HEK293 (cell line): ENCODE results near the gene DOCK1.

Experiments used
- CTCF ChIA-PET: fragments of 350-600 bp; formaldehyde crosslinking; extraction: SDS; loops from one replicate; lab custom pipeline; 2021; ENCODE audit warnings: antibody characterized with exemption; lab: Yijun Ruan, JAX
- POLR2A ChIA-PET: fragments of 300-600 bp; formaldehyde crosslinking; extraction: SDS; loops from one replicate; lab custom pipeline; 2020; ENCODE audit warnings: antibody characterized with exemption, inconsistent platforms; lab: Yijun Ruan, JAX
- H3K27ac ChIP-seq: fragments of 200-500 bp; sonication (Bioruptor generic); 2 replicates; pipeline ENCODE4 v1.5.1; 2014; ENCODE audit warnings: low read depth, low read length, control low read depth, inconsistent platforms; ENCODE audit errors: extremely low read depth
- H3K36me3 ChIP-seq, 2 experiments: fragments of 200-500 bp in 1 of 2; sonication (Bioruptor generic) in 1 of 2; 1 replicate in 1 of 2; 2 replicates in 1 of 2; pipeline ENCODE4 v1.5.1; 2014 to 2017; ENCODE audit warnings: inconsistent platforms in 2 of 2, low read length in 2 of 2; ENCODE audit not compliant: control insufficient read depth in 2 of 2, insufficient read depth in 1 of 2
- H3K4me1 ChIP-seq: fragments of 200-500 bp; sonication (Bioruptor generic); 2 replicates; pipeline ENCODE4 v1.5.1; 2014; ENCODE audit warnings: mild to moderate bottlenecking, low read length, inconsistent platforms; ENCODE audit not compliant: control insufficient read depth, insufficient read depth
- H3K4me3 ChIP-seq: 2 replicates; pipeline ENCODE4 v1.5.1; 2011; ENCODE audit warnings: low read depth, mild to moderate bottlenecking, control low read depth, low read length, moderate library complexity
- H3K9me3 ChIP-seq: fragments of 200-500 bp; sonication (Bioruptor generic); 2 replicates; pipeline ENCODE4 v1.5.1; 2014; ENCODE audit warnings: low read depth, low read length, inconsistent platforms; ENCODE audit not compliant: control insufficient read depth, insufficient read depth
- FEZF1 ChIP-seq: fragments of 450-650 bp; formaldehyde crosslinking; IDR thresholded peaks from 2 replicates; pipeline ENCODE4 v1.5.1; 2016; ENCODE audit warnings: missing biosample characterization, missing genetic modification characterization
- GLIS1 ChIP-seq: fragments of 450-650 bp; formaldehyde crosslinking; IDR thresholded peaks from 2 replicates; pipeline ENCODE4 v1.5.1; 2016; ENCODE audit warnings: missing biosample characterization, missing genetic modification characterization
- IKZF3 ChIP-seq: fragments of 450-650 bp; IDR thresholded peaks from 2 replicates; pipeline ENCODE4 v1.5.0; 2018; ENCODE audit warnings: missing biosample characterization, mild to moderate bottlenecking, missing genetic modification characterization, moderate library complexity
- KLF10 ChIP-seq: fragments of 450-650 bp; IDR thresholded peaks from 2 replicates; pipeline ENCODE4 v1.5.1; 2018; ENCODE audit warnings: missing biosample characterization, mild to moderate bottlenecking, missing genetic modification characterization
- MZF1 ChIP-seq: fragments of 450-650 bp; formaldehyde crosslinking; IDR thresholded peaks from 2 replicates; pipeline ENCODE4 v1.5.1; 2017; ENCODE audit warnings: missing biosample characterization, missing genetic modification characterization, borderline replicate concordance
- PRDM1 ChIP-seq: fragments of 450-650 bp; formaldehyde crosslinking; IDR thresholded peaks from 2 replicates; pipeline ENCODE4; 2016; ENCODE audit warnings: missing biosample characterization, missing genetic modification characterization
- PRDM10 ChIP-seq: fragments of 450-650 bp; formaldehyde crosslinking; IDR thresholded peaks from 2 replicates; pipeline ENCODE4 v1.5.1; 2016; ENCODE audit warnings: missing biosample characterization, missing genetic modification characterization
- SCRT2 ChIP-seq: fragments of 450-650 bp; formaldehyde crosslinking; IDR thresholded peaks from 2 replicates; pipeline ENCODE4 v1.5.1; 2016; ENCODE audit warnings: missing biosample characterization, missing genetic modification characterization
- ZFHX2 ChIP-seq: fragments of 450-650 bp; formaldehyde crosslinking; conservative IDR thresholded peaks from 2 replicates; pipeline ENCODE4 v1.5.1; 2016; ENCODE audit warnings: missing biosample characterization, missing genetic modification characterization
- ZNF157 ChIP-seq: fragments of 450-650 bp; formaldehyde crosslinking; IDR thresholded peaks from 2 replicates; pipeline ENCODE4 v1.5.1; 2016; ENCODE audit warnings: missing biosample characterization, missing genetic modification characterization
- ZNF16 ChIP-seq: fragments of 450-650 bp; formaldehyde crosslinking; IDR thresholded peaks from 2 replicates; pipeline ENCODE4 v1.5.1; 2016; ENCODE audit warnings: low read depth, missing biosample characterization, missing genetic modification characterization
- ZNF274 ChIP-seq, 2 experiments: fragments of 200-500 bp in 1 of 2; fragments of 450-650 bp in 1 of 2; sonication (Bioruptor generic) in 1 of 2; formaldehyde crosslinking in 1 of 2; IDR thresholded peaks; 2 replicates each; pipeline versions ENCODE4 v1.5.1 to v1.6.1; 2014 to 2016; ENCODE audit warnings: borderline replicate concordance in 1 of 2, inconsistent platforms in 1 of 2, low read length in 1 of 2, missing biosample characterization in 1 of 2, missing genetic modification characterization in 1 of 2
- ZNF302 ChIP-seq: fragments of 450-650 bp; formaldehyde crosslinking; IDR thresholded peaks from 2 replicates; pipeline ENCODE4 v1.5.1; 2016; ENCODE audit warnings: missing biosample characterization, missing genetic modification characterization, low read depth
- ZNF354C ChIP-seq: fragments of 450-650 bp; formaldehyde crosslinking; IDR thresholded peaks from 2 replicates; pipeline ENCODE4 v1.5.1; 2016; ENCODE audit warnings: missing biosample characterization, missing genetic modification characterization, low read depth, borderline replicate concordance
- ZNF416 ChIP-seq: fragments of 450-650 bp; formaldehyde crosslinking; IDR thresholded peaks from 2 replicates; pipeline ENCODE4 v1.5.1; 2016; ENCODE audit warnings: missing biosample characterization, missing genetic modification characterization
- ZNF501 ChIP-seq: fragments of 450-650 bp; formaldehyde crosslinking; IDR thresholded peaks from 2 replicates; pipeline ENCODE4 v1.5.1; 2016; ENCODE audit warnings: missing biosample characterization, missing genetic modification characterization
- ZNF530 ChIP-seq: fragments of 450-650 bp; formaldehyde crosslinking; IDR thresholded peaks from 2 replicates; pipeline ENCODE4 v1.5.1; 2016; ENCODE audit warnings: low read depth, missing biosample characterization, missing genetic modification characterization
- ZNF558 ChIP-seq: fragments of 450-650 bp; formaldehyde crosslinking; IDR thresholded peaks from 2 replicates; pipeline ENCODE4 v1.5.1; 2016; ENCODE audit warnings: missing biosample characterization, missing genetic modification characterization
- ZNF561 ChIP-seq: fragments of 450-650 bp; IDR thresholded peaks from 2 replicates; pipeline ENCODE4 v1.5.1; 2018; ENCODE audit warnings: missing biosample characterization, missing genetic modification characterization, borderline replicate concordance
- ZNF623 ChIP-seq: fragments of 450-650 bp; formaldehyde crosslinking; IDR thresholded peaks from 2 replicates; pipeline ENCODE4 v1.5.1; 2016; ENCODE audit warnings: missing biosample characterization, missing genetic modification characterization
- ZNF629 ChIP-seq: fragments of 450-650 bp; formaldehyde crosslinking; IDR thresholded peaks from 2 replicates; pipeline ENCODE4 v1.5.1; 2017; ENCODE audit warnings: missing biosample characterization, missing genetic modification characterization
- ZNF677 ChIP-seq: fragments of 450-650 bp; IDR thresholded peaks from 2 replicates; pipeline ENCODE4 v1.5.0; 2018; ENCODE audit warnings: missing biosample characterization, mild to moderate bottlenecking, missing genetic modification characterization, moderate library complexity

DOCK1 gene

GRCh38 chr10:127210936-127211466 lies 305.8 kb downstream of the DOCK1 start:
- Histone ChIP-seq H3K4me3 (no peak overlapping the region), H3K4me1 (no peaks in the 10 kb centered on the region), H3K36me3 (no peaks in the 10 kb centered on the region), H3K9me3 (no peaks in the 10 kb centered on the region), H3K27ac (no peak overlapping the region)
- TF ChIP-seq ZNF530 (tag by site-specific recombination): no peak
- POLR2A ChIA-PET: no interaction called here
- CTCF ChIA-PET: no interaction called here

- TF ChIP-seq FEZF1 (tag by site-specific recombination): no peak
- TF ChIP-seq MZF1 (tag by site-specific recombination): peak; percentile 53; the same call in 1 of the 2 replicates
- peak; percentile 14; the same call in 1 of the 2 replicates for TF ChIP-seq GLIS1 (tag by site-specific recombination)
- CTCF ChIA-PET: interaction anchor here (0.6 kb wide), 1 partner anchor 55 kb away, joined by 3 read pairs; no protein-coding TSS in a partner anchor
- Histone ChIP-seq H3K4me1 (0 out of 2 replicates have a peak, but pooled peaks cover 2% of the 10 kb centered on the region), H3K4me3 (no peak overlapping the region), H3K9me3 (no peaks in the 10 kb centered on the region), H3K36me3 (no peaks in the 10 kb centered on the region), H3K27ac (no peak overlapping the region)
- POLR2A ChIA-PET: no interaction called here
These were observed 310.6 kb downstream of the DOCK1 start for GRCh38 chr10:127215866-127216265.

DNA sequence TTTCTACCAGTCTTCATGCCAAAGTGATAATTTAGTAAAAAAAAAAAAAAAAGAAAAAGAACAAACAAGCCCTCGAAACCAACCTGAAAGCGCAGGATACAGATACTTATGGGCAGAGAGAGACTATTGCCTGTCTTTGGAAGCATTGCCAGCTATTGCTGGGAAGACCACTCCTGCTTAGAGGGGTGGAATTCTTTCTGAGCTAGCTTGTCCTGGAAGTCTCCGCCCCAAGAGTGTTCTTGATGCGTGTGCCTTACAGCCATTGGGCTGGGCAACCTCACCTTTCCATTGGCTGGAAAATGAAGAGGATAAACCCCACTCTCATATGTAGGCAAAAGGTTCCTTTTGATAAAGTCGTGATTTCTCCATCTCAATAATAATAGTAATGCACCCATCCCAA lies 311.0 kb downstream of the DOCK1 start:
- CTCF ChIA-PET: interaction anchor here (0.6 kb wide), 1 partner anchor 55 kb away, joined by 3 read pairs; no protein-coding TSS in a partner anchor
- Histone ChIP-seq H3K27ac (no peak overlapping the region), H3K9me3 (no peaks in the 10 kb centered on the region), H3K4me1 (0 out of 2 replicates have a peak, but pooled peaks cover 2% of the 10 kb centered on the region), H3K36me3 (no peaks in the 10 kb centered on the region), H3K4me3 (no peak overlapping the region)
- no peak for TF ChIP-seq ZNF677 (tag by site-specific recombination)
- no peak for TF ChIP-seq ZNF157 (tag by site-specific recombination)
- TF ChIP-seq ZNF354C: no peak
- TF ChIP-seq SCRT2 (tag by site-specific recombination): no peak
- no peak for TF ChIP-seq ZNF623 (tag by site-specific recombination)
- no peak for TF ChIP-seq ZNF561 (tag by site-specific recombination)
- no peak for TF ChIP-seq PRDM1 (tag by site-specific recombination)
- no peak for TF ChIP-seq ZFHX2 (tag by site-specific recombination)
- TF ChIP-seq ZNF302 (tag by site-specific recombination): no peak
- TF ChIP-seq ZNF274 (IDR thresholded peaks at IDR 0.05; ENCODE audit: low read length): no peak
- no peak for TF ChIP-seq ZNF274 (tag by site-specific recombination; IDR thresholded peaks at IDR 0.05; ENCODE audit: borderline replicate concordance)
- TF ChIP-seq ZNF16 (tag by site-specific recombination): no peak
- TF ChIP-seq IKZF3: no peak
- no peak for TF ChIP-seq ZNF416 (tag by site-specific recombination)
- TF ChIP-seq PRDM10 (tag by site-specific recombination): no peak
- no peak for TF ChIP-seq ZNF629 (tag by site-specific recombination)
- no peak for TF ChIP-seq ZNF501 (tag by site-specific recombination)
- no peak for TF ChIP-seq ZNF558
- no peak for TF ChIP-seq KLF10 (tag by site-specific recombination)
- POLR2A ChIA-PET: no interaction called here
